GM12873 (cell line): ENCODE results near the gene GPATCH1.

Experiments
- TF ChIP-seq, protein P1 (sequence below): IDR thresholded peaks from 2 replicates; pipeline ENCODE4 v1.5.1; 2012; ENCODE audit warnings: low read depth, mild to moderate bottlenecking, moderate library complexity, low read length, control low read depth; ENCODE audit not compliant: insufficient read depth; ENCODE audit errors: missing control alignments

The GPATCH1 gene

DNA sequence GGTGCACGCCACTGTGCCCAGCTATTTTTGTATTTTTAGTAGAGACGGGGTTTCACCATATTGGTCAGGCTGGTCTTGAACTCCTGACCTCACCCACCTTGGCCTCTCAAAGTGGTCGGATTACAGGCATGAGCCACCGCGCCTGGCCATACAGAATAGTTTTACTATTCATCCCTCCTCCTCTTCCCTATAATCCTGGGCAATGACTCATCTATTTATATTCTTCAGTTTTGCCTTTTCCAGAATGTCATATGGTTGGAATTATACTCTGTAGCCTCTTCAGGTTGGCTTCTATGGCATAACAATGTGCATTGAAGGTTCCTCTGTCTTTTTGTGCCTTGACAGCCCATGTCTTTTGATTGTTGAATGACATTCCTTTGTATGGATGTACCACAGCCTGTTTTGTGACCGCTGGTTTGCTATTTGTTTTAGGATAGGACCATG lies 91.0 kb downstream of the GPATCH1 start:
- TF ChIP-seq, protein P1, sequence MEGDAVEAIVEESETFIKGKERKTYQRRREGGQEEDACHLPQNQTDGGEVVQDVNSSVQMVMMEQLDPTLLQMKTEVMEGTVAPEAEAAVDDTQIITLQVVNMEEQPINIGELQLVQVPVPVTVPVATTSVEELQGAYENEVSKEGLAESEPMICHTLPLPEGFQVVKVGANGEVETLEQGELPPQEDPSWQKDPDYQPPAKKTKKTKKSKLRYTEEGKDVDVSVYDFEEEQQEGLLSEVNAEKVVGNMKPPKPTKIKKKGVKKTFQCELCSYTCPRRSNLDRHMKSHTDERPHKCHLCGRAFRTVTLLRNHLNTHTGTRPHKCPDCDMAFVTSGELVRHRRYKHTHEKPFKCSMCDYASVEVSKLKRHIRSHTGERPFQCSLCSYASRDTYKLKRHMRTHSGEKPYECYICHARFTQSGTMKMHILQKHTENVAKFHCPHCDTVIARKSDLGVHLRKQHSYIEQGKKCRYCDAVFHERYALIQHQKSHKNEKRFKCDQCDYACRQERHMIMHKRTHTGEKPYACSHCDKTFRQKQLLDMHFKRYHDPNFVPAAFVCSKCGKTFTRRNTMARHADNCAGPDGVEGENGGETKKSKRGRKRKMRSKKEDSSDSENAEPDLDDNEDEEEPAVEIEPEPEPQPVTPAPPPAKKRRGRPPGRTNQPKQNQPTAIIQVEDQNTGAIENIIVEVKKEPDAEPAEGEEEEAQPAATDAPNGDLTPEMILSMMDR: no peak

DNA sequence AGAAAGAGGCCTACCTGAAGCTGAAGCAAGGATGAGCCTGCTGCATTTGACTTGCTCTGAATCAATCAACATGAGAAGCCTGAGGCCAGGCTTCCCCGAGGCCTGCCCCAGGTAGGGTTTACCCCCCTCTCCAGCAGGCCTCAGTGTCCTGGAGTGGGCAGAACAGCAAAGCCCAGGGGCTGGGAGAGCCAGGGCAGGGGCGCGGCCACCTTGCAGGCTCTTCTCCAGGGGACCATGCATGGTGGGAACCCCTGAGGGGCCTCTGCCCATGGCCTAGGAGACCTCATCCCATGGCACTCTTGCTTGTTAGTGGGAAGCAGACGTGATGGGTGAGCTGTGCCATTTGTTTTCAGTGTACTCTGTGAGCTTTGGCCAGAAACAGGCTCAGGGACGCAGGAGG lies 93.2 kb downstream of the GPATCH1 start:
- TF ChIP-seq, protein P1: no peak

DNA sequence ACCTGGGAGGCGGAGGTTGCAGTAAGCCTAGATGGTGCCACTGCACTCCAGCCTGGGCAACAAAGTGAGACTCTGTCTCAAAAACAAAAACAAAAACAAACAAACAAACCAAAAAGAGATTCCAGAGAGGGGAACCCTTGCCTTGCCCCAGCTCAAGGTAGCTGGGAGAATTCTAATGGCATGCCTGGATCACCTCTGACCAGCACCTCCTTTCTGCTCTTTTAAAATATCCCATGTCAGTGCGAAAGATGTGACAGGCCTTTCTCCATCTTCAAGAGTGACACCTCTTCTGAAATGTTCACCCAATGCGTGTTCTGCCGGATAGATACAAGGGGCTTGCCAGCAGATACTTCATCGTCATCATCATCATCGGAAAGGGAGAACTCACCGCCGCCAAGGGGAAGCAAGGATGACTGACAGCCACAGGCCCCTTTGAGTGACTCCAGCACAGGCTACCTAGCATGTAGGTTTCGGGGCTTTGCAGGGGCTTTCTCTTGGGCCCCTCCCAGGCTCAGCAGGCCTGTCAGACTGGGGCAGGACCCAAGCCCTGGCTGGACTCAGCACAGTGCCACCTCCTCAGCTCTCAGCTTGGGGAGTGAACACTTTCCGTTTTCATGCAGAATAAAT lies 94.3 kb downstream of the GPATCH1 start:
- TF ChIP-seq, protein P1: no peak

GRCh38 chr19:33175886-33176669 lies 95.1 kb downstream of the GPATCH1 start:
- TF ChIP-seq, protein P1: no peak

DNA sequence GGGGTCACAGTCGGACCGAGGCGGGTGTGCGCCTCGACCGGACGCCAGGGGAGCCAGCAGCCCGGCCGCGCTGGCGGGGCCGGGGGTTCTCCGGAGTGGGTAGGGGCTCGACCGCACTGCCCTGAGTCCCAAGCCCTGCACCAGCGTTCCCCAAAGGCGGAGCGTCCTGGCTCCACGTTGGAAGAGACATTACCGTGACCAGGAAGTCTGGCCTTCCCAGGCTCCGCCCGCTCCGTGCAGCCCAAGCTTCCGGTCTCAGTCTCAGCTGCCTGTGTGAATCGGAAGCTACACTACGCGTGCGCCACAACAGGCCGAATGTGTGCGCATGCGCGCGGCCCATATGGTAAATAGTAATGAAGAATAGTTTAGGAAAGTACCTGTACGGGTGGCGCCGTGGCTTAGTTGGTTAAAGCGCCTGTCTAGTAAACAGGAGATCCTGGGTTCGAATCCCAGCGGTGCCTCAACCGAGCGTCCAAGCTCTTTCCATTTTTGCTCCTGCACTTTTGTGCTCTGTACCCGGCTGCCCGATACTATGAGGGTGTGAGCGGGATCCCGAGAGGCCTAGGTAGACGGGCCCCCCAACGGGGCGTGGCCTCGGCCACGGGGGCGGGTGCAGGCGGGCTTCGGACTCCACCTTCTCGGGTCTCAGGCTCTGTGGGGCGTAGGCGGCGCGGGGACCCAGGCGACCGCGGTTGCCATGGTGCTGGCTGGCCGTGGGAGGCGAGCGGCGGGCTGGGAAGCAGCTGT lies 95.9 kb downstream of the GPATCH1 start:
- TF ChIP-seq, protein P1: peak; percentile 36

DNA sequence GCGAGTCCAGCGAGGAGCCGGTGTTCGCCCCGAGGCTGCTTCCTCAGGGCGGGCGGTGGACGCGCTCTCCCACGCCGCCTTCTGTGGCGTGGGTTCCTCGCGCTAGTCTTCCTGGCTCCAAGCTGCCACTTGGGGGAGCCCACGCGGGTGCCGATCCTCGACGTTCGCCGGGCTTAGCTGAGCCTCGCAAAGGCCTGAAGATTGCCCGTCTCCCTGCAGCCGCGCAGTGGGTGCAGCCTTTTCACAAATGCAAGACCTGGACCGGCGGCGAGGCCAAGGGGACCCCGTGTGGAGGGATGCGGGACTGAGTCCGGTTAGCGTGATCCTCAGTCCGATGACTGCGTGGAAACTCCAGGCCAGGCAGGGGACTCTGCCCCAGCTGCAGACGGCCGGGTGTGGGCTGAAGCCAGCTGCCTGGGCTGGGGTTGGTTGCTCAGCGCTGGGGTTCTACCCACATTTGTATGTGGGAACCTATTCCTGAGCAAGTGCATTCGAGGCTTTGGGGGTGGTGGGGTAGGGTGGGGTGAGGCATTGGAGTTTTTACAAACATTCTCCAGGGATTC lies 96.5 kb downstream of the GPATCH1 start:
- TF ChIP-seq, protein P1: peak; percentile 41
